ENCODE results near the gene PLXNB3. TPM values are rescaled to one million over a fixed set of nuclear protein-coding genes. Genes with fewer than 3 reads are reported as not detected.
A peak's percentile ranks its signal among the peaks of the same experiment; 100 is the strongest.

Gene PLXNB3
- polyA plus RNA-seq, 1 donor from 2014 or later: 0.48 TPM

DNA sequence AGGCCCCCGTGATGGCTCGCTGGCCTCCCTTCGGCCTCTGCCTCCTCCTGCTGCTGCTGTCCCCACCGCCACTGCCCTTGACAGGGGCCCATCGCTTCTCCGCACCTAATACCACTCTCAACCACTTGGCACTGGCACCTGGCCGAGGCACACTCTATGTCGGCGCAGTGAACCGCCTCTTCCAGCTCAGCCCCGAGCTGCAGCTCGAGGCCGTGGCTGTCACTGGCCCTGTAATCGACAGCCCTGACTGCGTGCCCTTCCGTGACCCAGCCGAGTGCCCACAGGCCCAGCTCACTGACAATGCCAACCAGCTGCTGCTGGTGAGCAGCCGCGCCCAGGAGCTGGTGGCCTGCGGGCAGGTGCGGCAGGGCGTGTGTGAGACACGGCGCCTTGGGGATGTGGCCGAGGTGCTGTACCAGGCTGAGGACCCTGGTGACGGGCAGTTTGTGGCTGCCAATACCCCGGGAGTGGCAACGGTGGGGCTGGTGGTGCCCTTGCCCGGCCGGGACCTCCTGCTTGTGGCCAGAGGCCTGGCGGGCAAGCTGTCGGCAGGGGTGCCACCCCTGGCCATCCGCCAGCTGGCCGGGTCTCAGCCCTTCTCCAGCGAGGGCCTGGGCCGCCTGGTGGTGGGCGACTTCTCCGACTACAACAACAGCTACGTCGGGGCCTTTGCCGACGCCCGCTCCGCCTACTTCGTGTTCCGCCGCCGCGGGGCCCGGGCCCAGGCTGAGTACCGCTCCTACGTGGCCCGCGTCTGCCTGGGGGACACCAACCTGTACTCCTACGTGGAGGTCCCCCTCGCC is 3.0 kb downstream of the PLXNB3 start:
- Histone ChIP-seq H3K36me3 (ENCODE audit: insufficient read depth, low read length) (no peaks in the 10 kb centered on the region), H3K4me2 (ENCODE audit: low read length) (no peak overlapping the region), H2AFZ (ENCODE audit: low read depth, low read length) (no peak overlapping the region), H3K27ac (ENCODE audit: low read length) (peak overlapping the region; percentile 81), H4K20me1 (ENCODE audit: insufficient read depth) (no peaks in the 10 kb centered on the region), H3K4me3 (ENCODE audit: low read length) (peak overlapping the region; percentile 45), H3F3A (ENCODE audit: insufficient read depth, low read length, poor library complexity, severe bottlenecking) (no peaks in the 10 kb centered on the region), H3K9me3 (ENCODE audit: low read length) (no peaks in the 10 kb centered on the region), H3K27me3 (ENCODE audit: insufficient read depth, low read depth, low read length) (no peaks in the 10 kb centered on the region), H3K79me2 (replicated peaks; ENCODE audit: insufficient read depth, low read length) (no peaks in the 10 kb centered on the region), H3K9me2 (ENCODE audit: insufficient read depth, low read length) (no peaks in the 10 kb centered on the region), H3K9ac (ENCODE audit: low read length) (peak overlapping the region; percentile 69)
- TF ChIP-seq POLR2AphosphoS5 (IDR thresholded peaks at IDR 0.05): no peak
- TF ChIP-seq, protein P1, sequence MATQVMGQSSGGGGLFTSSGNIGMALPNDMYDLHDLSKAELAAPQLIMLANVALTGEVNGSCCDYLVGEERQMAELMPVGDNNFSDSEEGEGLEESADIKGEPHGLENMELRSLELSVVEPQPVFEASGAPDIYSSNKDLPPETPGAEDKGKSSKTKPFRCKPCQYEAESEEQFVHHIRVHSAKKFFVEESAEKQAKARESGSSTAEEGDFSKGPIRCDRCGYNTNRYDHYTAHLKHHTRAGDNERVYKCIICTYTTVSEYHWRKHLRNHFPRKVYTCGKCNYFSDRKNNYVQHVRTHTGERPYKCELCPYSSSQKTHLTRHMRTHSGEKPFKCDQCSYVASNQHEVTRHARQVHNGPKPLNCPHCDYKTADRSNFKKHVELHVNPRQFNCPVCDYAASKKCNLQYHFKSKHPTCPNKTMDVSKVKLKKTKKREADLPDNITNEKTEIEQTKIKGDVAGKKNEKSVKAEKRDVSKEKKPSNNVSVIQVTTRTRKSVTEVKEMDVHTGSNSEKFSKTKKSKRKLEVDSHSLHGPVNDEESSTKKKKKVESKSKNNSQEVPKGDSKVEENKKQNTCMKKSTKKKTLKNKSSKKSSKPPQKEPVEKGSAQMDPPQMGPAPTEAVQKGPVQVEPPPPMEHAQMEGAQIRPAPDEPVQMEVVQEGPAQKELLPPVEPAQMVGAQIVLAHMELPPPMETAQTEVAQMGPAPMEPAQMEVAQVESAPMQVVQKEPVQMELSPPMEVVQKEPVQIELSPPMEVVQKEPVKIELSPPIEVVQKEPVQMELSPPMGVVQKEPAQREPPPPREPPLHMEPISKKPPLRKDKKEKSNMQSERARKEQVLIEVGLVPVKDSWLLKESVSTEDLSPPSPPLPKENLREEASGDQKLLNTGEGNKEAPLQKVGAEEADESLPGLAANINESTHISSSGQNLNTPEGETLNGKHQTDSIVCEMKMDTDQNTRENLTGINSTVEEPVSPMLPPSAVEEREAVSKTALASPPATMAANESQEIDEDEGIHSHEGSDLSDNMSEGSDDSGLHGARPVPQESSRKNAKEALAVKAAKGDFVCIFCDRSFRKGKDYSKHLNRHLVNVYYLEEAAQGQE (IDR thresholded peaks at IDR 0.05; ENCODE audit: borderline replicate concordance): no peak
- no peak for TF ChIP-seq SMC3 (conservative IDR thresholded peaks at IDR 0.05; ENCODE audit: poor library complexity)
- no peak for TF ChIP-seq EZH2 (IDR thresholded peaks at IDR 0.05; ENCODE audit: borderline replicate concordance, insufficient read depth, low read length, poor library complexity, severe bottlenecking)
- TF ChIP-seq MXI1 (conservative IDR thresholded peaks at IDR 0.05; ENCODE audit: poor library complexity, severe bottlenecking): no peak
- TF ChIP-seq TAF1 (IDR thresholded peaks at IDR 0.05; ENCODE audit: low read depth): no peak
- no peak for TF ChIP-seq RAD21 (conservative IDR thresholded peaks at IDR 0.05)
- TF ChIP-seq, protein P2, sequence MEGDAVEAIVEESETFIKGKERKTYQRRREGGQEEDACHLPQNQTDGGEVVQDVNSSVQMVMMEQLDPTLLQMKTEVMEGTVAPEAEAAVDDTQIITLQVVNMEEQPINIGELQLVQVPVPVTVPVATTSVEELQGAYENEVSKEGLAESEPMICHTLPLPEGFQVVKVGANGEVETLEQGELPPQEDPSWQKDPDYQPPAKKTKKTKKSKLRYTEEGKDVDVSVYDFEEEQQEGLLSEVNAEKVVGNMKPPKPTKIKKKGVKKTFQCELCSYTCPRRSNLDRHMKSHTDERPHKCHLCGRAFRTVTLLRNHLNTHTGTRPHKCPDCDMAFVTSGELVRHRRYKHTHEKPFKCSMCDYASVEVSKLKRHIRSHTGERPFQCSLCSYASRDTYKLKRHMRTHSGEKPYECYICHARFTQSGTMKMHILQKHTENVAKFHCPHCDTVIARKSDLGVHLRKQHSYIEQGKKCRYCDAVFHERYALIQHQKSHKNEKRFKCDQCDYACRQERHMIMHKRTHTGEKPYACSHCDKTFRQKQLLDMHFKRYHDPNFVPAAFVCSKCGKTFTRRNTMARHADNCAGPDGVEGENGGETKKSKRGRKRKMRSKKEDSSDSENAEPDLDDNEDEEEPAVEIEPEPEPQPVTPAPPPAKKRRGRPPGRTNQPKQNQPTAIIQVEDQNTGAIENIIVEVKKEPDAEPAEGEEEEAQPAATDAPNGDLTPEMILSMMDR (IDR thresholded peaks at IDR 0.05; ENCODE audit: poor library complexity, severe bottlenecking): no peak
- no peak for TF ChIP-seq EP300 (conservative IDR thresholded peaks at IDR 0.05; ENCODE audit: poor library complexity, severe bottlenecking)

DNA sequence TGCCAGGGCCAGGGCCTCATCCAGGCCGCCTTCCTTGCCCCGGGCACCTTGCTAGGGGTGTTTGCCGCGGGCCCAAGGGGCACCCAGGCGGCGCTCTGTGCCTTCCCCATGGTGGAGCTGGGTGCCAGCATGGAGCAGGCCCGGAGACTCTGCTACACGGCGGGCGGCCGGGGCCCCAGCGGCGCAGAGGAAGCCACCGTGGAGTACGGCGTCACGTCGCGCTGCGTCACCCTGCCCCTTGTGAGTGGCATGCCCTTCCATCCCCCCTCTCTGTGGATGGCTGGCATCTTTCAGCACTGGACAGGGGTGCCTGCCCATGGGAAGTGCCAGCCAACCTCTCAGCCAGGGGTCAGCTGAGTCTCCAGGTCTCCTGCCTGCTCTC is 3.6 kb downstream of the PLXNB3 start:
- Histone ChIP-seq H3K4me2 (ENCODE audit: low read length) (no peak overlapping the region), H2AFZ (ENCODE audit: low read depth, low read length) (no peak overlapping the region), H3K27me3 (ENCODE audit: insufficient read depth, low read depth, low read length) (no peaks in the 10 kb centered on the region), H3K9ac (ENCODE audit: low read length) (no peak overlapping the region), H3K79me2 (replicated peaks; ENCODE audit: insufficient read depth, low read length) (no peaks in the 10 kb centered on the region), H3K9me3 (ENCODE audit: low read length) (no peaks in the 10 kb centered on the region), H3K27ac (ENCODE audit: low read length) (no peak overlapping the region), H4K20me1 (ENCODE audit: insufficient read depth) (no peaks in the 10 kb centered on the region), H3K9me2 (ENCODE audit: insufficient read depth, low read length) (no peaks in the 10 kb centered on the region), H3K4me3 (ENCODE audit: low read length) (no peak overlapping the region), H3F3A (ENCODE audit: insufficient read depth, low read length, poor library complexity, severe bottlenecking) (no peaks in the 10 kb centered on the region), H3K36me3 (ENCODE audit: insufficient read depth, low read length) (no peaks in the 10 kb centered on the region)
- TF ChIP-seq, protein P1 (IDR thresholded peaks at IDR 0.05; ENCODE audit: borderline replicate concordance): no peak
- no peak for TF ChIP-seq POLR2AphosphoS5 (IDR thresholded peaks at IDR 0.05)
- TF ChIP-seq, protein P2 (IDR thresholded peaks at IDR 0.05; ENCODE audit: poor library complexity, severe bottlenecking): no peak
- no peak for TF ChIP-seq EP300 (conservative IDR thresholded peaks at IDR 0.05; ENCODE audit: poor library complexity, severe bottlenecking)
- TF ChIP-seq SMC3 (conservative IDR thresholded peaks at IDR 0.05; ENCODE audit: poor library complexity): no peak
- TF ChIP-seq EZH2 (IDR thresholded peaks at IDR 0.05; ENCODE audit: borderline replicate concordance, insufficient read depth, low read length, poor library complexity, severe bottlenecking): no peak

Measured in neural cell (in vitro differentiated cells).